Muscle of back (tissue), 11 donors: ENCODE measurements around the gene AFTPH. TPM values are rescaled to one million over a fixed set of nuclear protein-coding genes. Genes with fewer than 3 reads are reported as not detected.
A peak's percentile ranks its signal among the peaks of the same experiment; 100 is the strongest.

Source experiments
- DNase-seq, 3 donors: peaks; one replicate each; pipeline versions ENCODE4 v3.0.0 to v3.0.0-alpha.2; 2013
- polyA plus RNA-seq, 10 donors: library from polyadenylated mRNA; unstranded; fragments of 120-200 nt; gene quantifications; one replicate each; pipeline ENCODE4 v1.2.1, GENCODE V29; 2013; ENCODE audit not compliant: insufficient read length in 10 of 10

AFTPH gene
- polyA plus RNA-seq, 10 donors, result 15.3 to 25.4 (median 20.8) TPM

DNA sequence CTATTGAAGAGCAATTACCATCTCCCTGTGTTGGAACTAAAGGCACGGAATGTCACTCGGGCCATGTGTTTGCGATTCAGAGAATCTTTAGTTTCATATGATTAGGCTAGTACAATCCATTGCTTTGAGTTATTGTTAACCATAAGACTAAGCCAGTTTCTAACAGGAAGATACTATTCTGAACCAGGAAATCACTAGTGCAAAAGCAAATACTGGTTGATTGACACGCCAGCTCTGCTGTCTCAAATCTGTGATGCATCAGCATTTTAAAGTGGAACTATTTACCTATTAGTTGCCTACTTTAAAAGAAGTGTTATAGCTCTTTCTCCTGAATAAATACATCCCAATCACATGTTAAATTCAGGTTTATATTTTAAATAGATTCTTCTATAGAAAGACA is 61.9 kb downstream of the AFTPH start:
- no peak for DNase-seq

DNA sequence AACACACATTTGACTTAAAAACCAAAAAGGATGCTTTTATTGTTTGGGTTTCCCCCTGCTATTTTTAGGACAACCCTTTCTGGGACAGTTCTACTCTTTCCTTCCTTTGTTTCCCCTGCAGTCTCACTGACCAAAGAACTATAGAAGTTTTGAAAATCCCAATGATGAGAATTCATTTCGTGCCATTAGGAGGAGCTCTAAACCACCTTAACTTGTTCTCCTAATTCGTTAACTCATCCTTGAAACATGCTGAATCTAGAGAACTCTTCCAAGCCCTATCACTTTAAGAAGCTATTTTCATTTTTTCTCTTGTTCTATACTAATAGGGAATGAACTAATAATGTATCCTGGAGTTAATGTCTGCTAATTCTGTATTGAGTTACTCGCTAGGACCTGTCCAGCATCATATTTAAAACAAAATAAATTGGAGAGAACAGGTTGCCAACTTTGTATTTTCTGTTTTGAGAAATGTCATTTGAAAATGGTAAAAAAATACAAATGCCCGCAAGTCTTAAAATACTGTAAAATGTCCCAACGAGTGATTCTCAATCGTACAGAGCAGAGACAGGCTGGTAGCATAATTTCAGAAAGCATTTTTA is 62.9 kb downstream of the AFTPH start:
- DNase-seq, result peak in 2 of 3 donors; percentile 56 to 76

DNA sequence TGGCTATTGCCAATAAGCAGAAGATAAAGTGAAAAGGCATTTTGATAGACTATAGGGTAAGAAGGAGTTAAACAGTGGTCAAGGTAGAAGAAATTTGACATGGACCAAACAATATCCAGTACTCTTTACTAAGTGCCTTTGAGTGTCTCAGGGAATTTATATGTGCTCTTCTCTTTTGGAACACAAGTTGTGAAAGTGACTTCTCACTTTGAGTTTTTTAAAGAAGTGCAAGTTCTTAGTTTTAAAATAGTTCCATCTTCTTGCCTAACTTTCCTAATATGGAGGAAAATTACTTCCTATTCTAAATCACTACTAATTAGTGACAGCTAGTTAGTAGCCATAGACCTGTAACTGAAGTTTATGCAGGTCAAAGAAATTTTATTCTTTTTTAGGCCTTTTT is 63.4 kb downstream of the AFTPH start:
- no peak for DNase-seq

DNA sequence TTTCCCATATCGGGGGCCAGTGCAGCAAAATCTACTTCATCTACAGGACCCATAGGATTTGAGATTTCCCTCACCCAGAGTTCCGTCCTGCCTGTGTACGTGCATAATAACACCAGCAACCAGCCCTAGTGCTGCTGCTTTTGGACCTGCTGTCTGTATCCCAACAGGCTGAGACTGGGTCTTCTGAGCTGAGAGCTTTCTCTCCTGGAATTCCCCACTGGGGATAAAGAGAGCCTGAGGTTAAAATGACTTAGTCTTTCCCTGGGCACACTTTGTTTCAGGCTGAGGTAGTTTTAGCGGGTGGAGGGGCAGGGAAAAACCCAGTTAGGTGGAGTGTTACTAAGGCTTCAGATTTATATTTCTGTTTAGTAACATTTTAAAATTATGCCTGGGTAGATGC is 67.1 kb downstream of the AFTPH start:
- DNase-seq, result no peak

DNA sequence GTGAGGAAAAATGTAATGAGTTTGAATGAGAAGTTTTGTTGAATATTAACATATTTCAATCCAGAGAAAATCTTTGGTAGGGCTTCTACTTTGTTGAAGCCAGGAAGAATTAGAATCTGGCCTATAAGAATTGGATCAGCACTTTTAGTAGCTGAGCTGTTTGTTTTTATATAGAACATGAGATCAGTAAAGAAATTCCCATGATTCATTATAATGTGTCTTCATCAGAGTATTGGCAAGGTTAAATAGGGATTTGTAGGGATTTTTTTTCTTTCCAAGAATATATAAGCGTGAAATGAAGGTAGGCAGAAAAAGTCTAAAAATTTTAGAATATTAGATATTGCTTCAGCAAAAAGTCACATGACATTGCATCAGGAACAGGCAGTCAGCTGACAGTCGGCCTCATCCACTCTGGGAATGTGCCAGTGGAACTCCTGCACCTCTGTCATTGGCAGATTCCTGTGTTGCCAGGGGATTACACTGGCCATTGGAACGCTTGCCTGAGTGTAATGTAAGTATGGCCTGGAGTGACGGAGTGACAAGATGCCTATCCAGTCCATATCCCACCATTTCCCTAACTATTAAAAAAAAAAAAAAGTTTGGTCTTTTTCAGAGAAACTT is 69.0 kb downstream of the AFTPH start:
- DNase-seq, result peak in 1 of 3 donors; percentile 15

DNA sequence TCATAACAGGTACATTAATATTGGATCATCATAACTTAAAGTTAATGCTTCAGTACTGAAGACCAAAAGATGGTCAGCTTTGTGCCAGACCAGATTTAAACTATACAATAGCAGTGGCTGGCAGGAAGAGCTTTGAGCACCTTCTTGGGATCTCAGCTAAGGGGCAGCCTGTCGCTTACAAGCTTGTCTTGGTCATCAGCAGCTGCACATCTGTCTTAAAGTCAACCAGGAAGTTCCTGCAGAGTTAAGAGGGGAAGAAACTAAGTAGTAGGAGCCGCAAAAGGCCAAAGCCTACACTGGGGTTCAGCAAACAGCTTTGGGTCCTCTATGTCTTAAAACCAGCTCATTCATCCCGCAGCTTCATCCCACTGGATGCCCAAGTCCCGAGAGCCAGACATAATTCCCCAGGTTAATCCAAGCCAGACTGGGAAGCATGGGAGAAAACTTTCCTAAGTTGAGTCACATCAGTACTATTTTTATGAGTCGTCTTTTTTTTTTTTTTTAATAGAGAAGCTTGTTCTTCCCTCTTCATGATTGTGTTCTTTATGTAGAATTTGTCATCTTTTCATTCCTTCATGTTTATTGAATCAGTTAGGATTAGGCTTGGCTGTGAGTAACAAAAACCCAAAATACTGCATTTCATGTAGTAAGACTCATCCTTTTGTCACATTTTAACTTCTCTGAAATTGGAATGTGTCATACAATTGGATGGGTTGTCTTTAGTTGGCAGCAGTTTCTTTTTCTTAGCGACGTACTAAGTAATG is 70.3 kb downstream of the AFTPH start:
- peak in 1 of 3 donors; percentile 77 for DNase-seq

DNA sequence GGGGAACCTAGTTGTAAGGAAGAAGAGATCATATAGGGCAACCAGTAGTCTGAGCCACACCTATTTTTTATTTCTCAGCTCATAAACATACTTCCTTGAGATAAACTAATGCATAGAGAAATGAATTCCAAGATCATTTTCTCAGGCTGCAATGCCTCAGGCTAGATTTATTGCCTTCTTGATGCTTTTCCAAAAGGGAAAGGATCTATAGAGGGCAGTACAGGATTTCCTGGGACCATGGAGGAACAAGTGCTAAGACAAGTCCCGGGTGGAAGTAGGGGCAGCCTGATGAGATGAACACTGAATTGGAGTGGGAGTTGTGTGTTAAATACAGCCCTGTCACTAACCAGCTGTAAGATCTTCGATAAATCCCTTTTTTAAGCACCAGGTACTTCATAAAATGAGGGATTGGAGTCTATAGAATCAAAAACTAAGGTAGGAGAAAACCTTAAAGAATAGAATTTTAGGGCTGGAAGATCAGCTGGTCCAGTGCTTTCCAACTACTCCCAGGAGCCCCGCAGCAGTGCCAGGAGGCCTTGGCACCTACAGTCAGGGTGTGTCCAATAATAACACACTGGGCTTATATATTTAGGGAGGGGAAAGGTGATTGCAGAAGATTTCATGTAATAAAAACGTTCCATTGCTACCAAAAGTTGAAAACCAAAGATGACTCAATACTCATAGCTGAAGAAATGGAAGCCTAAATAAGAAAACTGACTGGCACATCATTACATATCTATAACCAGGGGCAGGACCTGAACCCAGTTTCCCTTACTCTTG is 71.5 kb downstream of the AFTPH start:
- peak in 1 of 3 donors; percentile 50 for DNase-seq

DNA sequence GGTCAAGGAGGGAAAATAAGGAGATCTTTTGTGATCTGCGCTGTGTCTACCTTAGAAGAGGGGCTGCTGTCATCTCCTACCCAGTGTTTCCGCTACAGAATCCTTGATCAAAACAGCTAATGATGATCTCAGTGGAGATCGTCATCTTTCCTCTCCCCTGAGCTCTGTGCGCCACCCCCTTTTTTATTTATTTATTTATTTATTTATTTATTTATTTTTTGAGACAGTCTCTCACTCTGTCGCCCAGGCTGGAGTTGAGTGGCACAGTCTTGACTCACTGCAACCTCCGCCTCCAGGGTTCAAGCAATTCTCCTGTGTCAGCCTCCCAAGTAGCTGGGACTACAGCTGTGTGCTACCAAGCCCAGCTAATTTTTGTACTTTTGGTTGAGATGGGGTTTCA is 74.1 kb downstream of the AFTPH start:
- no peak for DNase-seq

DNA sequence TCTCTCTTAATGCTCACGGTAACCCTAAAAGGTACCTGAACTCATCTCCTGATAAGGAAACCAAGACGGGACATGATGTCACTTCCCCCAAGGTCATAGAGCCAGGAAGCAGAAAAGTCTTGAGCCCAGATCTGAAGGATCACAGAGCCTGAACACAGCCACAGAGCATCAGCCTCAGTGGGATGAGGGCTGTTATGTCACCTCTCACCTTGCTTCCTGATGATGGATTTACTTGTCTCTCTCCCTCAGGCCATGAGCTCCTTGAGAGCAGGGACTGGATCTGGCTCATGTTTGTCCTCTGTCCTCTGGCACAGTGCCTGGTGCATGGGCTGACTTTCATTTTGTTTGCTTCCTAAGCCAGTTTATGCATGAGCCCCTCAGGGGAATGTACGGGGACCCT is 75.3 kb downstream of the AFTPH start:
- peak in 1 of 3 donors; percentile 40 for DNase-seq

DNA sequence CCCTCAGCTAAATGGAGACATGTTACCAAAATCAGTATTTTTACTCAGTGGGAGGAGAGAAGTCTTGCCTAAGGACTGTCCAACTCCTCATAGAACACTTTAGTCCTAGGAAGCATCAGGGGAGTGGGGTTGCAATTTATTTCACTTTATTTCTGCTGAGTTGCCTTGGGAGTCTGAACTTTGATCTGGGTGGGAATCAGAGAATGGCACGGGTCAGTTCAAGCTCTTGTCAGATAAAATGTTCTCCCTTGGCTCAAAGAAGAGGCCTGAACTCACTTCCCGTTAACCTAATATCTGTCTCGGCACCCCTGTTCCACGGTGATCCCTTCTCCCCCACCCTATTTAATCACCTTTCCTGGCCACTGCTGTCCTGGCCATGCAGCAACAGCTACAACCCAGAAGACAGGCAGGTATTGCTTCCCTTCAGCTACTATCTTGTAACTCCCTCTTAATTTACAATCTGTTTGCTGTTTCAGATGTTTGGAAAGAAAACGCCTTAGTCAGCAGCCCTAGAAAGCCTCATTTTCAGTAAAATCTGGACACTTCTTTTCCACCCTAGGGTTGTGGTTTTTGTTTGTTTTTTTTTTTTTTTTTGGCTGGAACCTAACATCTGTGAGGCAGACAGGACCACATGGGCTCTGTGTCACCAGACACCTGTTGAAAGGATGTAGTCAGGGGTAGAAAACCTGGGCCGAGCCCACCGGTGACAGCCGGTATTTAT is 77.1 kb downstream of the AFTPH start:
- peak in 1 of 3 donors; percentile 52 for DNase-seq

DNA sequence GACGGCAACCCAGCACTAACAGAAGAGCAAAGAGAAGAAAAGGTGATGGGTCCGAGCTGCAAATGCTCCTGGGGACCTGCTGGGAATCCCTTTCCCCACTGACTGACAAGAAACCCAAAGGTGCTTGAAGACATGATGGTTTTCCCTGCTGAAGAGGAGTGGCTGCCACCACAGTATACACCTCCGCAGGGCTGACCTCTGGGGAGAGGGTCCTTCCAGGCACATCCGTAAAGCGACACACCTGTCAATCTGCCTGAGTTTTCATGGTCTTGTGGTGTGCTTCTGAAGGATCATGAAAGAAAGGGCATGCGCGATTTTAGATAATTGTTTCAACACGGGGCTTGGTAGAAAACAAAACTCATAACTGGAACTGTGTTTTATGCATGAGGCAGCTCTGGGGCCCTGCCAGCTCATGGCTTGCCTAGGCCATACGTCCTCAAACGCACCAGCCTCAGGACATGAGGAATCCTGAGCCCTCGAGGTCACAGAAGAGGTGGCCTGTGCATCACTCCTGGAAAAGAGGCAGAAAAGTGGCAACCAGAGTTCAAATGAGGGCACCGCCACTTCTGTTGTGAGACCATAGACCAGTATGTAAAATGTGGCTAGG is 77.8 kb downstream of the AFTPH start:
- DNase-seq, result no peak

DNA sequence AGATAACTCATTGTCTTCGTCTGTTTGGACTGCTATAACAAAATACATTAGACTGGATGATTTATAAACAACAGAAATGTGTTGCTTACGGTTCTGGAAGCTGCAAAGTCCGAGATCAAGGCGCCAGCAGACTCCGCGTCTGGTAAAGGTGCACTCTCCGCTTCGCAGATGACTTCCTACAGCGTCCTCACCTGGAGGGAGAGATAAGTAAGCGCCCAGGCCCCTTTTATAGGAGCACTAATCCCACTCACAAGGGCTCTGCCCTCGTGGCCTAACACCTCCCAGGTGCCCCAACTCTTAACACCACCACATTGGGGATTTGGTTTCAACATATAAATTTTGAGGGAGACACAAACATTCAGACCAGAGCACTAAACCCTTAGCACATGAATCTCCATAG is 78.3 kb downstream of the AFTPH start:
- no peak for DNase-seq

DNA sequence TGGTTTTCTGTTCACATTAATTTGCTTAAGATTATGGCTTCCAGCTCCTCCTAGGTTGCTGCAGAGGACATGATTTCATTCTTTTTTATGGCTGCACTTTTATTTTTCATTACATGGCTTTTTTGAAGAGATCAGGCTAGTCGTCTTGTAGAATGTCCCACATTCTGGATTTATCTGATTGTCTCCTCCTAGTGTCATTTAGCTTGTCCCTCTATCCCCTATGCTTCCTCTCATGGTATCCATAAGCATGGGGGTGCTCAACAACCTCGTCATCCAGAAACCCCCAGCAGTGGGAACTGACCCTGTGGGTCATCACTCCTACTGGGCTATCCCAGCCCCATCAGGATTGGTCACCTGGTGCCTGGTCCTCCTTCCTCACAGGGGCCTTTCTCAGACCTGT is 80.0 kb downstream of the AFTPH start:
- DNase-seq, result no peak

DNA sequence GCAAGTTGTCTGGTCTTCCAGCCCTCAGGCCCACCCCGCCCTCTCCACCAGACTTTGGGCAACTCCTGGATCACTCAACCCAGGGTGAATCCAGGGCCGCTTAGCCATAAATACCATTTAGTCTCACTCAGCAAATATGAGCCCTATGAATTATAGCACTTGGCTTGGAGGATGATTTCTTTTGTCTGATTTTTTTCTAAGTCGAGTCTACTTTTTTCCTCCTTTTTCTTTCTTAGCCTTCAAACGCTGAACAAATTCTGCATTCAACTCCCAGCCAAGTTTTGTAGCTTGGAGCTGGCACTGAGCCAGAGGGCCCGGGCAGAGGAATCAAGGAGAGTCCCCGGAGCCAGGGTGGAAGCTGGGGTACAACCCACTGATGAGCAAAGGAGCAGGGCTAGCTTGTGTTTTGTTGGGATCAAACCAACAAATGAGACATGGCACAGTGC is 80.9 kb downstream of the AFTPH start:
- DNase-seq, result peak in 2 of 3 donors; percentile 64 to 67

DNA sequence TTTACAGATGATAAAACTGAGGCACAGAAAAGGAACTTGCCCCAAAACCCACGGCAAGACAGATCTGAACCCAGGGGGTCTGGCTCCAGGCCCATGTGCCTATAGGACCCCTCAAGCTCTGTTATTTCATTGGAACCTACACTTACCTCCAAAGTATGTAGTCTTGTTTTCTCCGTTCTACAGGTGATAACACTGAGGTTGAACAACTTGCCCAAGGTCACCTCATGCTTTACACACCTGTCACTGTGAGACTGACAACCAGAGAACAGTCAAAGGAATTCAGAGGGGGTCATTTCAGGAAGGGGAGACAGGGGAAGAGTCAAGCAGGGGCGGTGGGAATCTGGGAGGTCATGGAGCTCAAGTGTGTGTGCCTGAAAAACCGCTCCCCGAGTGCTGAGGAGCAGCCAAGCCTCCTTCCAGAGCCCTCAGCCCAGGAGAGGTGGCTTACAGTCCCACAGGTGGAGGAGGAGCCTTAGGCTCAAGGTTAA is 81.9 kb downstream of the AFTPH start:
- no peak for DNase-seq

DNA sequence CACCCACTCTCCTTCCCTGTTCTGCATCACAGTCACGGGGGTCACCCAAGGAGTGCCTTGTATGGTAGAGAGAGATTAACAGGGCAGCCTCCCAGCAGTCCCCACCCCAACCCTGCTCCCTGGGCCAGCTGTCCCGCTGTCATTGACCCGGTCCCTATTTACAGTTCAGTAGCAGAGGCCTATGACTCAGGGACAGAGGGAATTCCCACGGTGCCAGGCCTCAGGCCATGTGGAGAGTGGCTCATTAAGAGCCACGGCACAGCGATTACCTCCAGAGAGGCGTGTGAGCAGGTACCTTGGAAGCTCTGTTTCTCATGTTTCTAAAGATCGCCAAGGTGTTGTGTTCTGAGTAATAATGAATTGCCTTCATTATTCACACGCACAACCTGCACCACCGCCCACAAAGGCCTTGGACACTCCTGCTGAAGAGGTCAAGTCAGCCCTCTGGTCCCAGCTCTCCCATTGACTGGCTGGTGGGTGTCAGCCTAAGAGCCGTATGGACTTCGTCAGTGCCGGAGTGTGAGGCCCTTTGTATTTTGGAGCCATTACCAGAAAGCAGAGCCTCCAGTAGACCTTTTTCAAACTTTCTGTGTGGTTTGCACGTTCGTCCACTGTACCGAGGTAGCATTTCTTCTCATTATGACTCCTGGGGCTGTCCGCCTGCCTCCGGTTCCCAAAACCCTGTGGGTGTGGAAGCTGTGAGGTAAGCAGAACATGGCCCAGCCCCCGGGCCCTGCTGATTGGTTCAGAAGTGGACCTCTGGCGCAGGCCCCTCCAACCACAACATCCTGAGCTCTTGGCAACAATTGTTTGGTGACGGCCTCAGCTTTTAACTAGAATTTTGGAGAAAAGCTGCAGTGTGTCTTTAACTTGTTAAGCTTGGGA is 82.6 kb downstream of the AFTPH start:
- peak; percentile 71 to 93 (median 91) for DNase-seq

DNA sequence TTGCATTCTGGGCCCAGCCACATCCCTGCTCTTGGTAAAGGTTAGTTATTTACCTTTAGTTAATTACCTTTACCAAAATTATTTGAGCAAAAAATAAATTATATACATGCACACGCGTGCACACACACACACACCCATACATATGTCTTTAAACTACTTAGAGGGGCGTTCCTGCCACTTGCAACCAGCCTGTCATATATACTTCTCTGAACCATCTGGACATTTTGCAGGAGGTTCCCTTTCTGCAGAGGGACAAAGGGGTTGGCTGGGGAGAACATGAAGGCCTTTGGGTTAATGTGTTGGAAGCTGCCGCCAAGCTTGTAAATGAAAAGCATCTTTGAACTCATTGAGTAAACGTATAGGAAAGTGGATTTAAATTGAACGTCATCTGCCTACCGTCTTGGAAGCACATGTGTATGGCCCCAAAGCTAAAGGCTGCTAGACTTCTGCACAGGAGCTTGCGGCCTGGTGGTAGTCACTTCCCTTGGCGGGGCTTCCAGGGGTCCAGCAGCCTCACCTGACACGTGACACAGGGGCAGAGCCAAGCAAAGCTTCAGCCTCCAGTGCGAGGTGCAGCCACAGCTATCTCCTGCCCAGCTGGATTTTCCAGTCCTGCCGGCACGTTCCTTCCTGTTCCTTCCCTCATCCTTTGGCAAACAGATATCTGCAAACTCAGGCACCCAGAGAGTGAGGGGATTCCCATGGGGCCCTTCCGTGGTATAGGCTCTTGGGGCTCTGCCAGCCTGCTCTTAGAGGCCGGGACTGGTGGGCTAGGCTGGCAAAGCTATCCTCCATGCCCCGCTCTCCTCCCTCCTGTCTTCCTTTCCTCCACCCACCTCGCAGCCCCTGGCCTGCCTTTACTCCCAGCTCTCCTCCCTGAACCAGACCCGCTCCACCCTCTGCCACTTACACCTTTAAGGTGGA is 83.5 kb downstream of the AFTPH start:
- DNase-seq, result no peak

DNA sequence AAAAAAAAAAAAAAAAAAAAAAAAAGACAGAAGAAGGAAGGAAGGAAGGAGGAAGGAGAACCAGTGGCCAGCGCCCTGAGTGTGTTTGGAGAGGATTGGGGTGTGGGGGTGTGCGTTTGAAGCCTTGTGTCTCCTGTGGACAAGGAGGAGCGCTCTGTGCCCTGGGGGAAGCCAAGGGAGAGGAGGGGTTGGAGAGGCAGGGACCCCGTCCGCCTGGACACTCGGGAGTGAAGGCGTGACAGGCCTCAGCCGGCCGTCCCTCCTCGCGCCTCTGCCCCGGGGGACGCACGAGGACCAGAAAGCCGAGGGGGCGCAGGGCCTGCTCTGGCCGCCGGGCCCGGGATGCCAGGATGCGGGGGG is 84.7 kb downstream of the AFTPH start:
- DNase-seq, result peak in 1 of 3 donors; percentile 70
